ENCODE results near the gene PITRM1.

The PITRM1 gene

GRCh38 chr10:3137958-3138726 lies 34.4 kb downstream of the PITRM1 start:
- DNase-seq, result no peak

GRCh38 chr10:3136763-3137611 lies 35.6 kb downstream of the PITRM1 start:
- no peak for DNase-seq

- DNase-seq, result no peak
Measured at GRCh38 chr10:3136336-3136735, 36.2 kb downstream of the PITRM1 start.

- DNase-seq, result no peak
Measured at GRCh38 chr10:3135006-3135405, 37.6 kb downstream of the PITRM1 start.

- no peak for DNase-seq
Measured at GRCh38 chr10:3133948-3134347, 38.6 kb downstream of the PITRM1 start.

GRCh38 chr10:3132036-3133025 lies 40.3 kb downstream of the PITRM1 start:
- DNase-seq, result no peak

- DNase-seq, result no peak
Measured at GRCh38 chr10:3131098-3131497, 41.5 kb downstream of the PITRM1 start.

- no peak for DNase-seq
Measured at GRCh38 chr10:3129581-3130340, 42.8 kb downstream of the PITRM1 start.

- DNase-seq, result no peak
Measured at GRCh38 chr10:3128379-3129130, 44.0 kb downstream of the PITRM1 start.

GRCh38 chr10:3127921-3128320 lies 44.7 kb downstream of the PITRM1 start:
- no peak for DNase-seq

- DNase-seq, result no peak
Measured at GRCh38 chr10:3126741-3127346, 45.7 kb downstream of the PITRM1 start.

- no peak for DNase-seq
Measured at GRCh38 chr10:3126249-3126648, 46.3 kb downstream of the PITRM1 start.

GRCh38 chr10:3125527-3126170 lies 46.9 kb downstream of the PITRM1 start:
- no peak for DNase-seq

- no peak for DNase-seq
Measured at GRCh38 chr10:3124412-3125175, 48.0 kb downstream of the PITRM1 start.

GRCh38 chr10:3123571-3124411 lies 48.8 kb downstream of the PITRM1 start:
- DNase-seq, result no peak

- DNase-seq, result peak; percentile 34
Measured at GRCh38 chr10:3122486-3123205, 49.9 kb downstream of the PITRM1 start.

- no peak for DNase-seq
Measured at GRCh38 chr10:3122034-3122433, 50.5 kb downstream of the PITRM1 start.

Measured in T1000 (cell line).